Neuronal stem cell (in vitro differentiated cells): Measurements from ENCODE around the gene MTOR.

ENCODE experiments used
- DNase-seq: peaks from one replicate; pipeline ENCODE4 v3.0.0-alpha.2; 2013; ENCODE audit warnings: low spot score
- H2AFZ ChIP-seq: one replicate; pipeline ENCODE4 v1.6.1; 2013; ENCODE audit warnings: mild to moderate bottlenecking, low read length, inconsistent platforms
- H2AK5ac ChIP-seq: 2 replicates; pipeline ENCODE4 v1.6.1; 2013; ENCODE audit warnings: low read depth, mild to moderate bottlenecking, inconsistent platforms, low read length, moderate library complexity, mixed read lengths
- H2BK120ac ChIP-seq: 2 replicates; pipeline ENCODE4 v1.6.1; 2013; ENCODE audit warnings: low read depth, mild to moderate bottlenecking, inconsistent platforms, low read length, moderate library complexity, mixed read lengths
- H2BK12ac ChIP-seq: one replicate; pipeline ENCODE4 v1.6.1; 2013; ENCODE audit warnings: low read length, inconsistent platforms
- H2BK15ac ChIP-seq: 2 replicates; pipeline ENCODE4 v1.6.1; 2013; ENCODE audit warnings: mild to moderate bottlenecking, low read length, inconsistent platforms, mixed read lengths
- H2BK5ac ChIP-seq: one replicate; pipeline ENCODE4 v1.6.1; 2013; ENCODE audit warnings: inconsistent platforms, mild to moderate bottlenecking, low read length, moderate library complexity
- H3K14ac ChIP-seq: one replicate; pipeline ENCODE4 v1.6.1; 2013; ENCODE audit warnings: low read length, inconsistent platforms
- H3K18ac ChIP-seq: 2 replicates; pipeline ENCODE4 v1.6.1; 2013; ENCODE audit warnings: low read length, inconsistent platforms
- H3K23ac ChIP-seq: 2 replicates; pipeline ENCODE4 v1.6.1; 2013; ENCODE audit warnings: low read depth, mild to moderate bottlenecking, mixed read lengths, low read length, inconsistent platforms; ENCODE audit not compliant: poor library complexity
- H3K27ac ChIP-seq: replicated peaks from 3 replicates; pipeline ENCODE4 v1.5.1; 2013; ENCODE audit warnings: low read length, inconsistent platforms
- H3K27me3 ChIP-seq, 3 experiments: 2 replicates each; pipeline ENCODE4 v1.6.1; 2013; ENCODE audit warnings: low read length in 3 of 3, mild to moderate bottlenecking in 2 of 3, inconsistent platforms in 1 of 3, low read depth in 1 of 3, mixed read lengths in 1 of 3, moderate library complexity in 1 of 3; ENCODE audit not compliant: control insufficient read depth in 3 of 3, insufficient read depth in 3 of 3
- H3K36me3 ChIP-seq, 2 donors: replicated peaks in 1 of 2; 2 replicates each; pipeline ENCODE4 v1.6.1; 2013; ENCODE audit warnings: low read length in 2 of 2; ENCODE audit not compliant: control insufficient read depth in 2 of 2, insufficient read depth in 2 of 2
- H3K4ac ChIP-seq: 2 replicates; pipeline ENCODE4 v1.6.1; 2013; ENCODE audit warnings: inconsistent platforms, mild to moderate bottlenecking, low read length, moderate library complexity
- H3K4me1 ChIP-seq, 2 donors: 1 replicate in 1 of 2; 2 replicates in 1 of 2; pipeline ENCODE4 v1.6.1; 2013; ENCODE audit warnings: low read length in 2 of 2, low read depth in 1 of 2; ENCODE audit not compliant: control insufficient read depth in 2 of 2, insufficient read depth in 1 of 2
- H3K4me2 ChIP-seq: one replicate; pipeline ENCODE4 v1.6.1; 2013; ENCODE audit warnings: mild to moderate bottlenecking, low read length, inconsistent platforms; ENCODE audit not compliant: insufficient read depth, poor library complexity, severe bottlenecking
- H3K4me3 ChIP-seq, 2 donors: 2 replicates each; pipeline ENCODE4 v1.5.1; 2013; ENCODE audit warnings: low read length in 2 of 2, mild to moderate bottlenecking in 2 of 2, inconsistent platforms in 1 of 2, moderate library complexity in 1 of 2
- H3K79me1 ChIP-seq: one replicate; pipeline ENCODE4 v1.6.1; 2013; ENCODE audit warnings: low read depth, mild to moderate bottlenecking, inconsistent platforms, low read length, moderate library complexity
- H3K9ac ChIP-seq: one replicate; pipeline ENCODE4 v1.6.1; 2013; ENCODE audit warnings: mild to moderate bottlenecking, low read depth, low read length, inconsistent platforms; ENCODE audit not compliant: poor library complexity
- H3K9me3 ChIP-seq, 2 donors: replicated peaks in 1 of 2; 2 replicates each; pipeline versions ENCODE3 to v1.6.1; 2013; ENCODE audit warnings: low read length in 2 of 2, mild to moderate bottlenecking in 2 of 2, inconsistent platforms in 1 of 2, low read depth in 1 of 2, mixed read lengths in 1 of 2, moderate library complexity in 1 of 2; ENCODE audit not compliant: control insufficient read depth in 2 of 2, insufficient read depth in 1 of 2
- H4K8ac ChIP-seq: one replicate; pipeline ENCODE4 v1.6.1; 2013; ENCODE audit warnings: low read depth, mild to moderate bottlenecking, inconsistent platforms, low read length, moderate library complexity
- H4K91ac ChIP-seq: one replicate; pipeline ENCODE4 v1.6.1; 2013; ENCODE audit warnings: low read length, low read depth, mild to moderate bottlenecking, inconsistent platforms; ENCODE audit not compliant: poor library complexity
- WGBS, 2 donors: extraction: QIAGEN DNeasy Blood & Tissue Kit; methylation state at CpG; one replicate each; pipeline ENCODE4 v1.1.7; 2013; ENCODE audit warnings: missing lambda C conversion rate in 2 of 2, mixed read lengths in 1 of 2; ENCODE audit not compliant: insufficient read length in 2 of 2, insufficient replicate concordance in 1 of 2; ENCODE audit errors: extremely low coverage in 2 of 2; 5-methylcytosine and 5-hydroxymethylcytosine counted together

The MTOR gene

GRCh38 chr1:11237356-11237755, 25.0 kb downstream of the MTOR start:
- H3K4me2 ChIP-seq = no peak overlapping the region
- no peak overlapping the region for H2BK120ac ChIP-seq
- H3K79me1 ChIP-seq = no peaks in the 10 kb centered on the region
- no peak overlapping the region for H2BK15ac ChIP-seq
- H2BK12ac ChIP-seq = no peak overlapping the region
- H3K4me1 ChIP-seq = no peaks in the 10 kb centered on the region
- H3K27me3 ChIP-seq = no peaks in the 10 kb centered on the region
- H3K9me3 ChIP-seq = no peaks in the 10 kb centered on the region
- H4K91ac ChIP-seq = no peak overlapping the region
- peaks cover 50 to 94% of the 10 kb centered on the region in 2 donors for H3K36me3 ChIP-seq
- H3K18ac ChIP-seq = no peak overlapping the region
- no peak overlapping the region for H3K14ac ChIP-seq
- no peak overlapping the region for H3K9ac ChIP-seq
- H3K4me3 ChIP-seq = no peak overlapping the region
- H3K27ac ChIP-seq = no peak overlapping the region
- no peak overlapping the region for H3K4ac ChIP-seq
- no CpG with 5 or more reads among the region's 6 CpGs for WGBS, 2 donors
- no peak for DNase-seq
- H4K8ac ChIP-seq = no peak overlapping the region
- H2AK5ac ChIP-seq = no peak overlapping the region
- H3K23ac ChIP-seq = no peak overlapping the region
- no peak overlapping the region for H2AFZ ChIP-seq
- no peak overlapping the region for H2BK5ac ChIP-seq

- Histone ChIP-seq H3K18ac (no peak overlapping the region), H4K91ac (no peak overlapping the region), H2AK5ac (no peak overlapping the region), H3K4me1 (no peaks in the 10 kb centered on the region), H3K4me2 (no peak overlapping the region), H3K4me3 (no peak overlapping the region), H3K27ac (no peak overlapping the region), H2AFZ (no peak overlapping the region), H2BK12ac (no peak overlapping the region), H4K8ac (no peak overlapping the region), H3K9me3 (no peaks in the 10 kb centered on the region), H2BK15ac (no peak overlapping the region), H3K4ac (no peak overlapping the region), H2BK5ac (no peak overlapping the region), H2BK120ac (no peak overlapping the region), H3K79me1 (no peaks in the 10 kb centered on the region), H3K9ac (no peak overlapping the region), H3K23ac (no peak overlapping the region), H3K36me3 (peaks cover 58 to 97% of the 10 kb centered on the region in 2 donors), H3K27me3 (no peaks in the 10 kb centered on the region), H3K14ac (no peak overlapping the region)
- no peak for DNase-seq
- WGBS, 2 donors = no CpG with 5 or more reads among the region's 2 CpGs
Measured at GRCh38 chr1:11233208-11233607, 29.1 kb downstream of the MTOR start.

GRCh38 chr1:11229203-11229602, 33.1 kb downstream of the MTOR start:
- DNase-seq = no peak
- Histone ChIP-seq H2AFZ (no peak overlapping the region), H3K9me3 (no peaks in the 10 kb centered on the region), H2AK5ac (no peak overlapping the region), H3K27ac (no peak overlapping the region), H4K8ac (no peak overlapping the region), H4K91ac (no peak overlapping the region), H3K4me2 (no peak overlapping the region), H2BK15ac (no peak overlapping the region), H3K79me1 (no peaks in the 10 kb centered on the region), H3K36me3 (peaks cover 41 to 95% of the 10 kb centered on the region in 2 donors), H3K4me1 (no peaks in the 10 kb centered on the region), H3K14ac (no peak overlapping the region), H3K27me3 (no peaks in the 10 kb centered on the region), H3K4me3 (no peak overlapping the region), H2BK5ac (no peak overlapping the region), H3K23ac (no peak overlapping the region), H3K4ac (no peak overlapping the region), H2BK12ac (no peak overlapping the region), H3K9ac (no peak overlapping the region), H2BK120ac (no peak overlapping the region), H3K18ac (no peak overlapping the region)
- no CpG with 5 or more reads among the region's 4 CpGs for WGBS, 2 donors

- Histone ChIP-seq H3K14ac (no peak overlapping the region), H3K18ac (no peak overlapping the region)
- DNase-seq = no peak
Measured at GRCh38 chr1:11227106-11228077, 35.0 kb downstream of the MTOR start.

More at GRCh38 chr1:11227106-11228077, 35.0 kb downstream of the MTOR start:
- Histone ChIP-seq H3K36me3 (peaks cover 30 to 93% of the 10 kb centered on the region in 2 donors), H3K9me3 (no peaks in the 10 kb centered on the region), H3K27me3 (no peaks in the 10 kb centered on the region), H4K91ac (no peak overlapping the region), H3K27ac (no peak overlapping the region), H2BK15ac (no peak overlapping the region), H3K9ac (no peak overlapping the region), H3K4me2 (no peak overlapping the region), H3K23ac (no peak overlapping the region), H3K4me1 (no peaks in the 10 kb centered on the region), H2BK120ac (no peak overlapping the region), H2AFZ (no peak overlapping the region), H2AK5ac (no peak overlapping the region), H4K8ac (no peak overlapping the region), H3K4me3 (no peak overlapping the region), H3K79me1 (no peaks in the 10 kb centered on the region), H2BK5ac (no peak overlapping the region), H3K4ac (no peak overlapping the region), H2BK12ac (no peak overlapping the region)
- no CpG with 5 or more reads among the region's 10 CpGs for WGBS, 2 donors
